WI38 (cell line): Measurements from ENCODE around the gene GRIK4.
"Not testable (repeated sequence)": the region's sequence is repeated elsewhere in the genome, so short reads cannot be mapped to it uniquely, and the experiment has no call there.

Experiments used
- H3K4me3 ChIP-seq: 2 replicates; pipeline ENCODE4 v1.5.1; 2011; ENCODE audit warnings: low read depth, mild to moderate bottlenecking, control low read depth, low read length
- TF ChIP-seq, protein P1 (sequence below): IDR thresholded peaks from 2 replicates; pipeline ENCODE4 v1.5.1; 2012; ENCODE audit warnings: low read depth, mild to moderate bottlenecking, control low read depth, low read length

The GRIK4 gene

DNA sequence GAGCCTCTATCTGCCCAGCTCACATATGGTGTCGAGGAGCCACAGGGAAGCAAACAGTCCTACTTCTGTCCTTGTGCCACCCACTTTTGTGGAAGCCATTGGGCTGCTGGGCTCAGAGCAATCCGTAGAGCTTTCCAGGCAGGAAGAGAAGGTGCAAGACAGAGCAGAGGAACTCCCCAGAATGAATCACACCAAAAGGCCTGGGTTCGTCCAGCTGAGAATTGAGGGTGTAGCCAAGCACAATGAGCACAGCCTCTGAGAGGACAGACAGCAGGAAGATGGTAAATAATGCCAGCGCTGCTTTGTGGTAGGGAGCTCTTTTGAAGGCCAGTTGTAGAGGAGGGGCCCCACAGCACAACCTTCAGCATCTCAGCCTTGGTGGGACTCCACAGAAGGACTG is 237.8 kb downstream of the GRIK4 start:
- TF ChIP-seq, protein P1, sequence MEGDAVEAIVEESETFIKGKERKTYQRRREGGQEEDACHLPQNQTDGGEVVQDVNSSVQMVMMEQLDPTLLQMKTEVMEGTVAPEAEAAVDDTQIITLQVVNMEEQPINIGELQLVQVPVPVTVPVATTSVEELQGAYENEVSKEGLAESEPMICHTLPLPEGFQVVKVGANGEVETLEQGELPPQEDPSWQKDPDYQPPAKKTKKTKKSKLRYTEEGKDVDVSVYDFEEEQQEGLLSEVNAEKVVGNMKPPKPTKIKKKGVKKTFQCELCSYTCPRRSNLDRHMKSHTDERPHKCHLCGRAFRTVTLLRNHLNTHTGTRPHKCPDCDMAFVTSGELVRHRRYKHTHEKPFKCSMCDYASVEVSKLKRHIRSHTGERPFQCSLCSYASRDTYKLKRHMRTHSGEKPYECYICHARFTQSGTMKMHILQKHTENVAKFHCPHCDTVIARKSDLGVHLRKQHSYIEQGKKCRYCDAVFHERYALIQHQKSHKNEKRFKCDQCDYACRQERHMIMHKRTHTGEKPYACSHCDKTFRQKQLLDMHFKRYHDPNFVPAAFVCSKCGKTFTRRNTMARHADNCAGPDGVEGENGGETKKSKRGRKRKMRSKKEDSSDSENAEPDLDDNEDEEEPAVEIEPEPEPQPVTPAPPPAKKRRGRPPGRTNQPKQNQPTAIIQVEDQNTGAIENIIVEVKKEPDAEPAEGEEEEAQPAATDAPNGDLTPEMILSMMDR: no peak
- H3K4me3 ChIP-seq: no peak overlapping the region

- TF ChIP-seq, protein P1: no peak
- H3K4me3 ChIP-seq: no peak overlapping the region
These were observed 239.3 kb downstream of the GRIK4 start for GRCh38 chr11:120750647-120751549.

- TF ChIP-seq, protein P1: no peak
- H3K4me3 ChIP-seq: no peak overlapping the region
These were observed 240.0 kb downstream of the GRIK4 start for GRCh38 chr11:120751550-120751949.

DNA sequence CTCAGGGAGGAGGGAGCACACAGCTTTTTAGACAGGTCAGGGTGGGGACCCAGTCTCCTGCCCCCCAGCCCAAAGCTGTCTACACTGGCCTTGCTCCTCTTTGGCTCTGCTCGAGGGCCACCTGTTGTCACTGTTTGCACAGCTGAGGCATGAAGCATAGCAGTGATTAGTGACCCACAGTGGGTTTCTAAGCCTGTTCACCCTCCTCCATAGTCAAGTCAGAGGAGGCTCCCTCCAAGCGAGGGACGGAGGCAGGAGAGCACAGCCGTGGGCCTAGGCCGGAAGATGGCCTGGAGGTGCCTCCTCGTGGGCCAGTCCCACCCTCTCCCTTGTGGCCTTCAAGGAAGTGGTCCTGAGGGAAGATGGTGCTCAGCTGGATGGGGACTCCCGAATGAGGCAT is 241.1 kb downstream of the GRIK4 start:
- TF ChIP-seq, protein P1: no peak
- no peak overlapping the region for H3K4me3 ChIP-seq

DNA sequence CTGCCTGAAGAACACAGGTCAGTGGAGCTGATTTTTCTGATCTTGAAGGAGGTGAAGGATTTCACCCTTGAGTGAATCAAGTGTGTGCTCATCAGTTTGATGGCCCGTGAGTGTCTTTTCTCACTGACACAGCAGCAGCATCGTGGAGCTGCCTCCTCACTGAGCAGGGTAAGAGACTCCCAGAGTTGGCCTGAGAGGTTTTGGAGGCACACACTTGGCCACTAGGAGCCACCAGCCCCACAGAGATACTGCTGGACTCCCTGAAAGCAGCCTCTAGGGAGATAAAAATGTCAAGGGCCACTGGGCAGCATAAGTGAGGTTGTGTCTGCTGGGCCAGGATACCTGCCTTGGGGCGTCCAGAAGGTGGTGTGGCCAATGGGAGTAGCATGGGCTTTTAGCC is 245.4 kb downstream of the GRIK4 start:
- no peak overlapping the region for H3K4me3 ChIP-seq
- TF ChIP-seq, protein P1: no peak

GRCh38 chr11:120759046-120759445 is 247.5 kb downstream of the GRIK4 start:
- TF ChIP-seq, protein P1: no peak
- no peak overlapping the region for H3K4me3 ChIP-seq

DNA sequence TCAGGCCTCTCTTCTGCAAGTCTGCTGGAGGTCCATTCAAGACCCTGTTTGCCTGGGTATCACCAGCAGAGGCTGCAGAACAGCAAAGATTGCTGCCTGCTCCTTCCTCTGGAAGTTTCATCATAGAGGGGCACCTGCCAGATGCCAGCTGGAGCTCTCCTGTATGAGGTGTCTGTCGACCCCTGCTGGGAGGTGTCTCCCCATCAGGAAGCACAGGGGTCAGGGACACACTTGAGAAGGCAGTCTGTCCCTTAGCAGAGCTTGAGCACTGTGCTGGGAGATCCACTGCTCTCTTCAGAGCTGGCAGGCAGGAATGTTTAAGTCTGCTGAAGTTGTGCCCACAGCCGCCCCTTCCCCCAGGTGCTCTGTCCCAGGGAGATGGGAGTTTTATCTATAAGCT is 254.2 kb downstream of the GRIK4 start:
- not testable (repeated sequence) for H3K4me3 ChIP-seq
